GM18507 (cell line): ENCODE results near the gene PDLIM3.
"Not testable (repeated sequence)": the region's sequence is repeated elsewhere in the genome, so short reads cannot be mapped to it uniquely, and the experiment has no call there.

Source experiments
- DNase-seq: peaks from one replicate; pipeline ENCODE4 v3.0.0; 2011; ENCODE audit warnings: low read depth; ENCODE audit not compliant: insufficient read length; ENCODE audit errors: extremely low spot score
- FAIRE-seq: peaks from 2 replicates; lab custom pipeline; 2011; peaks lifted over from hg19 to GRCh38; lab: Jason Lieb, UNC

Gene PDLIM3

DNA sequence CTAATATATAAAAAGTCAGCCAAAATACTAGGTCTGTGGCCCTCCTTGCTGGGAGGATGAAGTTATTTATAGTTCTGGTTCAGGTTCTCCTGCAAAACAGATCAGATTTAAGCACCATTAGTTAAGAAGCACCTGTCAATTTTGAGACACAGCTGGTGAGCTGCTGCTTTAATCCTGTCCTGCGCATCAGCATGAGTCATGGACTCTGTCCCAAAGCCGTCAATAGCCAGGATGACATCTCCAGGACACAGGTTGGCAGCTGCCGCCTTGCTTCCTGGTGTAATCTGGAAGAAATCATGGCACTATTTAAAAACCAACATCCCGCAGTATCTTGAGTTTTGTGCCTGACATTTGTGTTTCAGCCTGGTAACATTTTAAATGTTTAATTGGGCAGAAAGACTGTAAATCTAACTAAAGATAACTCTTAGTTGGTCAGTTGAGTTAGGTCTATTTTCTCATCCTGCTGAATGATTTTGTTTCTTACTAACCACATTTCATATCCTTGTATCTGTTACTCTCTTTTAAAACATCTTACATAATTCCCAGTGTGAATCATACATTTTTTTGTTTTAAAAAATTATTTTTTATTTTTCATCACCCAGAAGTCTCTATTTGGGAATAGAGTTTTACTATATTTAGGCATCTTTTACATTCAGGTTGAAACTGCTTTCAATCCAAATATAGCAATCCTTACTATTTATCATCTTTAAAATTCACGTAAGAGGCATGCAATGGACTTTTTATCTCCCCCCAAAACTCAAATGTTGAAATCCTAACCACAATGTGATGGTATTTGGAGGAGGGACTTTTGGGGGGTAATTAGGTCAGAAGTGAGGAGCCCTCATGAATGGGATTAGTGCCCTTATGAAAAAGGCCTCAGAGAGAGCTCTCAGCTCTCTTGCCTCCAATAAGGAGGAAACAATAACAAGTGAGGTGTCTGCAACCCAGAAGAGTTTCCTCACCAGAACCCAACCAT is 10.1 kb downstream of the PDLIM3 start:
- FAIRE-seq (no peak), DNase-seq (no peak)

- no peak for FAIRE-seq
- no peak for DNase-seq
These were observed 11.4 kb downstream of the PDLIM3 start for GRCh38 chr4:185523862-185524261.

- no peak for FAIRE-seq
These were observed 12.9 kb downstream of the PDLIM3 start for GRCh38 chr4:185522451-185522850.

DNA sequence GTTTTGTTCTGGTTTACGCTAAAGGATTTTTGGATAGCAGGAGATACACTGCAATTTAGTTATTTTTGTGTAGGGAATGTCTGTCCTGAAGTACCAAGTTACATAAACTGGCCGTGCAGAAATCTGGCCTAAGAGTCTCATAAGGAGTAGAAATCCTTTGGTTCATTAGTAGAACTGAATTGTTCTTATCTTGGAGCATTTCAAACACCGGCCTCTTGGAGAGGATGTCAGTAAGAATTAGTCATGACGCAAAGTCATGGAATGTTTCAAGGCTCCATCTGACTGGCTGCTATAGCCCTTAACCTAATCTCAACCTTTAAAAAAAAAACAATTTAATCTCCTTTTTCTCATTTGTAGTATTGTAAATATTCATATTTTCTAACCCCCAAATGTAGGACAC is 15.2 kb downstream of the PDLIM3 start:
- DNase-seq: no peak
- no peak for FAIRE-seq

More at GRCh38 chr4:185522451-185522850, 12.9 kb downstream of the PDLIM3 start:
- DNase-seq: no peak

DNA sequence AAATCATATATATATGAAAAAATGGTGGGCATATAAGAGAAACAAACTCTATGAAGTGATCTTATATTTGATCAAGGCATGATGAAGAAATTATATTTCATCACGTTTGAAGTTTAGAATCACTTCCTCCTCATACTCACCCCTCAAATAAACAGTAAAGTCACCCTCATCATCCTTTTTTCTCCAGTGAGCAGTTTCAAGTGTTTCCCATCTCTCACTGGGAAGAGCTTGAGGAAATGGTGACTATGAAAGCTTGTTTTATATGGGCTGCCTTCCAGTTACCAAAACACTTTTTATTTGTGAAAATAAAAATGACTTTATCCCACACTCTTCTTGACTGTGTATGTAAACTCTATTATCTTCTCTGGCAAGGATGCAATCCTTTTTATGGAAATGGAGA is 16.8 kb downstream of the PDLIM3 start:
- DNase-seq: no peak
- FAIRE-seq: no peak

GRCh38 chr4:185518069-185518468 is 17.2 kb downstream of the PDLIM3 start:
- FAIRE-seq (no peak), DNase-seq (no peak)

GRCh38 chr4:185515248-185515647 is 20.1 kb downstream of the PDLIM3 start:
- DNase-seq: no peak
- no peak for FAIRE-seq

- no peak for DNase-seq
These were observed 21.1 kb downstream of the PDLIM3 start for GRCh38 chr4:185514182-185514697.

GRCh38 chr4:185513489-185514181 is 21.7 kb downstream of the PDLIM3 start:
- no peak for FAIRE-seq
- DNase-seq: no peak

More at GRCh38 chr4:185514182-185514697, 21.1 kb downstream of the PDLIM3 start:
- no peak for FAIRE-seq

GRCh38 chr4:185512516-185512915 is 22.8 kb downstream of the PDLIM3 start:
- DNase-seq (no peak), FAIRE-seq (no peak)

DNA sequence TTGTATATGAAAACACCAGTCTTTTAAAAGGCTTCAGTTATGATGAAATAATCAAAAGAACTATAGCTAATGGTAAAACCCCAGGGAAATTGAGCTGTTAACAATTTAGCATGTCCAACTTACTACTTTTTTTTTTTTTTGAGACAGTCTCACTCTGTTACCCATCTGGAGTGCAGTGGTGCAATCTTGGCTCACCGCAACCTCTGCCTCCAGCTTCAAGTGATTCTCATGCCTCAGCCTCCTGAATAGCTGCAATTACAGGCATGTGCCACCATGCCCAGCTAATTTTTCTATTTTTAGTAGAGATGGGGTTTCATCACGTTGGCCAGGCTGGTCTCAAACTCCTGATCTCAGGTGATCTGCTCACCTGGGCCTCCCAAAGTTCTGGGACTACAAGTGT is 24.1 kb downstream of the PDLIM3 start:
- DNase-seq, FAIRE-seq: not testable (repeated sequence)

DNA sequence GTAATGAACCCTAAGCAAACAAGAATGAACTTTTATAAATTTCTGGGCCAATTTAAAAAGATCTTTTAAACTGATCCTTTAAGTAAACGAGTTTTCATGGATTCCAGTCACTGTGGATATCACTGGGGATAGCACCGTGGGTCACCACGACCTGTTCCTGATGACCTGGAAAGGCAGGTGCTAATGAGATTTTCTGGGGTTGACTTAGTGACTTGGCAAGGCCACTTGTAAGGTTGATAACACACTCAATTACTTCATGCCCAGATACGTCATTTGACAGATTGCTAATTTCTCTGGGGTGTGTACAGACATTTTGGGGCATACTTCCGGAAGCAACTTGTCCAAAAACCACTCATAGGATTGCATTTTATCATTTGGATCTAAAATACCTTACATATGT is 24.5 kb downstream of the PDLIM3 start:
- DNase-seq: no peak
- no peak for FAIRE-seq

GRCh38 chr4:185508181-185508580 is 27.1 kb downstream of the PDLIM3 start:
- no peak for FAIRE-seq
- no peak for DNase-seq

DNA sequence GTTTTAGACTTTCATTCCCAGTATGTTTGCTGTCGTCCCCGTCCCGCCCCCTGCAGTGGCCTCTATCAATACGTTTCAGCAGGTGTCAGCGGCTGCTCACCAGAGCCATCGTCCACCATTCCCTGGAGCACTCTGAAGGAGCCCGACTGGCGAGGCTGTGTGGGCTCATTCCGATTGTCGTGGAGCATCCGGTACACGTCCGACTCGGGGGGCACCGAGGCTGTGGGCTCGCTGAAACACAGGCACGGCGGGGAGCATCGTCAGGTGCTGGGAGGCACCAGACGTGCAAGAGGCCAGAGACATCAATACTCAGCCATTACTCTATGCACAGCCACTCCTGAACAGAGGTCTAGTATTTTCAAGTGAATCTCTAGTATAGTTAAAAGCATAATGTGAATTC is 28.9 kb downstream of the PDLIM3 start:
- FAIRE-seq (no peak), DNase-seq (no peak)

DNA sequence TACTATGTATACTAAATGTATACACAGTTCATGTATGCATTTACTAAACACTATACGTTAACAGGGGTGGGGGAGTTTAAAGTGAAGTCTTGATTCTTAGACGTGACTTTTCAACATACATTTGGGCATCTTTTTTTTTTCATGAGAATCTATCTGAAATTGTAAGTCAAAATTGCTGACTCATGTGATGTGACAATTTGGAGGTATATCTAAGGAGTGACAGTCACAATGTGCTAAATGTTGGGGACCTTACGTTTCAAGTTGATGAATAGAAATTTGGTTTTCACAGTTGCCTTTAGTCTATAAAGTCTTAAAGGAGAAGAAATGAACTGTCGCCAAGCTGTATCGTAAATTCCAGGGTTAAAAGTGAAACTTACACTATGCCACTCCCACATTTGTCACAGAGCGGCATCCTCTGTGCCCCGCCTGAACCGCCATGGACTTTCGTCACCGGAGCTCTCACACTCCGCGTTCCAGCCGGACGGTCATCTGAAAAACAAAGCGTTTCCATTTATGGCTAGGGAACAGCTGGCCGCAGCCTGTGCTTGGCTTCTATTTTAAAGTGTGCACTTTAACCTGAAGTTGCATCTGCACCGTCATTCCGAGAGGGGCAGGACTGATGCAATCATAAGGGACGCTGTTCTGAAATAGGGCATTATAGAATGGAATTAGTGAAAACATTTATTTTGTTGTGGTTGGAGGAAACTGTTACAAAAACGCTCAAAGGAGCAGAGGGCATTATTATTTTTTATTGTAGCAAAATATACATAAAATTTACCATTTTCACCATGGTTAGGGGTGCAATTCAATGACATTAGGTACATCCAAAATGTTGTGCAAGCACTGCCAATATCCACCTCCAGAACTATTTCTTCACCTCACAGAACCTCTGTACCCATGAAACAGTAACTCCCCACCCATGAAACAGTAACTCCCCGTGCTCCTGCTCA is 30.9 kb downstream of the PDLIM3 start:
- no peak for FAIRE-seq
- DNase-seq: no peak

DNA sequence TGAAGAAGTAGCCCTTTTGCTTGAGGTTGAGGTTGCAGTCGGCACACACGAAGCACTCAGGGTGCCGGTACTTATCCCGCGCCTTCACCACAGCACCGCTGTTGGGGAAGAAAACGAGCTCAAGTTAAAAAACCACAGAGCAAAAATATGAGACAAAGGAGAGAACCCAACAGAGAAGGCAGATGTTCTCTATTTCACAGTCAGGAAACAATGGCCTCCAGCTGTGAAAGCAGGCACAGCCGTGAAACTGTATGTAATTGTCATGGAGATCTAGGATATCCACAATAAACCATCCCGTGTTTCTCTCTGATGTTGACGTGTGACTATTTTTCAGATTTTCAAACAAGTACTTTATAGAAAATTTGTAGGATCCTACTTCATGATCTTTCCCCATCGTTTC is 32.9 kb downstream of the PDLIM3 start:
- DNase-seq: no peak
- FAIRE-seq: no peak

DNA sequence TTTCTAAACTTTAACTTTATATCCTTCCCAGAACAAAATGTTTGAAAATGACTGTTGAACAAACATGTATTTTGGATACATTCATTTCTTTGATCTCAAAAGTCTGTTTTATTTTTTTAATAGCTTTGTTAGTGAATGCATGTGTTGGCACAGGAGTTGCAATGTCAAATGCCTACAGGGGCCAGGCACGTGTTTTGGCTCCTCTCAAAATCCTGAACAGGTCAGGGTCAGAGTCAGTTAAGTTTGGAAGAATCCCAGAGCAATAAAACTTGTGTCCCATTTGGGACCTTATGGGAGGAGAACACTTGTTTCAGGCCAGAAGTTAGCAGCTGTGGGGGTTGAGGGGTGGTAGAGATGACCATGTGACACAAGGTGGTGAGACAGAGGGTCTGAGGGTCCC is 34.7 kb downstream of the PDLIM3 start:
- FAIRE-seq (no peak), DNase-seq (no peak)

DNA sequence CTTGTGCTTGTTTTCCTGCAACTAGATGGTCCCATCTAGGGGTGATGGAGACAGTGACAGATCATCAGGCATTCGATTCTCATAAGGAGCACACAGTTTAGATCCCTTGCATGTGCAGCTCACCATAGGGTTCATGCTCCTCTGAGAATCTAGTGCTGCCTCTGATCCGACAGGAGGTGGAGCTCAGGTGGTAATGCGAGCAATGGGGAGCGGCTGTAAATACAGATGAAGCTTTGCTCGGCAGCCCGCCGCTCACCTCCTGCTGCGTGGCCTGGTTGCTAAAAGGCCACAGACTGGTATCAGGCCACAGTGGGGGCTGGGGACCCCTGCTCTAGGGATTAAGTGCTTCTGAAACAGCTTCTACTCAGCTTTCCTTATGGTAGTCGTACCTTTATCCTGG is 35.3 kb downstream of the PDLIM3 start:
- FAIRE-seq (no peak), DNase-seq (no peak)

- no peak for FAIRE-seq
These were observed 46.7 kb downstream of the PDLIM3 start for GRCh38 chr4:185488650-185489049.

More at GRCh38 chr4:185488650-185489049, 46.7 kb downstream of the PDLIM3 start:
- DNase-seq: no peak
